DND-41 (cell line): ENCODE results near the gene GAST.

Source experiments
- CTCF ChIP-seq: IDR thresholded peaks from 2 replicates; pipeline ENCODE4 v1.5.1; 2012; ENCODE audit warnings: borderline replicate concordance, low read length, moderate library complexity, mild to moderate bottlenecking; ENCODE audit not compliant: poor library complexity, severe bottlenecking; ENCODE audit errors: extremely low read depth
- EZH2 ChIP-seq: IDR thresholded peaks from 3 replicates; pipeline ENCODE4 v1.6.1; 2012; ENCODE audit warnings: borderline replicate concordance, low read depth, mild to moderate bottlenecking, moderate library complexity, low read length, inconsistent platforms; ENCODE audit not compliant: severe bottlenecking

DNA sequence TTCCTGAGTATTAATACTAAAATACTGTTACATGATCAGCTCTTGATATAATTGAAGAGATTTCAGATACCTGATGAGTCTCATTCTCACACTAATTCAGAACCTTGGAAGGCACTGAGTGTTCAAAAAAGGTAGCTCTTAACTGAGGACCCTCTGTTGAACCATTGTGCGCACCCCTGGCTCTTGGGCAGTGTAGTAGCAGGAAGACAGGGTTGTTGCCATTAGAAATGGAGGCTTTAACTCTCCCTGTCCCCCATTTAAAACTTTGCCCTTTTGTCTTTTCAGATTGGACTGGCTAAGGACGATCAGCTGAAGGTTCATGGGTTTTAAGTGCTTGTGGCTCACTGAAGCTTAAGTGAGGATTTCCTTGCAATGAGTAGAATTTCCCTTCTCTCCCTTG lies 21.6 kb upstream of the GAST start:
- TF ChIP-seq CTCF (no peak), EZH2 (no peak)
